Dermis blood vessel endothelial cell (primary cell): Measurements from ENCODE around the gene TCF7L1. TPM values are rescaled to one million over a fixed set of nuclear protein-coding genes. Genes with fewer than 3 reads are reported as not detected.
"Not testable (repeated sequence)": the region's sequence is repeated elsewhere in the genome, so short reads cannot be mapped to it uniquely, and the experiment has no call there.

ENCODE experiments used
- DNase-seq: peaks from one replicate; pipeline ENCODE4 v3.0.0; 2010
- total RNA-seq: library from RNA; depleted of rRNA; stranded (reverse); fragments of >200 nt; gene quantifications from 2 replicates; pipeline ENCODE4 v1.2.3, GENCODE V29; 2014

TCF7L1 gene
- total RNA-seq, 1 donor from 2014 or later: 12.1 TPM

DNA sequence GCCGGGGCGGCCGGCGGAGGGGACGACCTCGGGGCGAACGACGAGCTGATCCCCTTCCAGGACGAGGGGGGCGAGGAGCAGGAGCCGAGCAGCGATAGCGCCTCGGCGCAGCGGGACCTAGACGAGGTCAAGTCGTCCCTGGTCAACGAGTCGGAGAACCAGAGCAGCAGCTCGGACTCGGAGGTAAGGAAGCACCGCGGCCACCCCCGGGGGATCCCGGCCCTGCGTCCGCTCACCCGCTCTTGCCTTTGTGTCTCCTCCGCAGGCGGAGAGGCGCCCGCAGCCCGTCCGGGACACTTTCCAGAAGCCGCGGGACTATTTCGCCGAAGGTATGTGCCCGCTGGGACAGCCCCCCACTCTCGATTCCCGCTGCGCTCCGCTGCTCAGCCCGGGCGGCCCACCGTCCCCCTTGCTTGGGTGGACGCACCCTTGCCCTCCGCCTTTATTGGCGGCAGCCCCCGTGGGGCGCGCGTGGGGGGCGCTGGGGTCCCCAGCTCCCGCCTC, 611 bp downstream of the TCF7L1 start:
- peak; percentile 60 for DNase-seq

GRCh38 chr2:85134255-85134895, 1.2 kb downstream of the TCF7L1 start:
- peak; percentile 51 for DNase-seq

- DNase-seq: no peak
These were observed 1.9 kb downstream of the TCF7L1 start for GRCh38 chr2:85134896-85135659.

- no peak for DNase-seq
These were observed 2.4 kb downstream of the TCF7L1 start for GRCh38 chr2:85135660-85135914.

DNA sequence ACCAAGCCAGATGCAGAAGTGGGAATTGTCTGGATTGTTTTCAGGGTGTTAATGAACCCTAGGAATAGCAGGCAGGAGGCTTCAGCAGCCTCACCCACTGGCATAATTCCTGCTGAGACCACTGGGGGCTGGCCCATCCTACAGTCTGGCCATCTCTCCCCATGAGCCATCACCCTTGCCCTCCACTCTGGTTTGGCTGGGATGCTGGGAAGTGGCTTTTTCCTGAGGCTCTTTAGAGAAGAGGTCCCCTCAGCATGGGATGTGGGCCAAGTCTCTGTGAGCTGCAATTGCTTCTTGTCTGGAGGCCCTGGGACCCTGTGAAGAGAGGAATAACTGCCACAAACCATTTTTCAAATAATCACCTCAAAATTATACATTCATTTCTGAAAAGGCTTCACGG, 4.0 kb downstream of the TCF7L1 start:
- no peak for DNase-seq

- DNase-seq: no peak
These were observed 10.4 kb downstream of the TCF7L1 start for GRCh38 chr2:85143463-85144082.

GRCh38 chr2:85145116-85145820, 12.1 kb downstream of the TCF7L1 start:
- no peak for DNase-seq

GRCh38 chr2:85148190-85148589, 15.0 kb downstream of the TCF7L1 start:
- DNase-seq: no peak

GRCh38 chr2:85151026-85151425, 17.8 kb downstream of the TCF7L1 start:
- DNase-seq: peak; percentile 53

DNA sequence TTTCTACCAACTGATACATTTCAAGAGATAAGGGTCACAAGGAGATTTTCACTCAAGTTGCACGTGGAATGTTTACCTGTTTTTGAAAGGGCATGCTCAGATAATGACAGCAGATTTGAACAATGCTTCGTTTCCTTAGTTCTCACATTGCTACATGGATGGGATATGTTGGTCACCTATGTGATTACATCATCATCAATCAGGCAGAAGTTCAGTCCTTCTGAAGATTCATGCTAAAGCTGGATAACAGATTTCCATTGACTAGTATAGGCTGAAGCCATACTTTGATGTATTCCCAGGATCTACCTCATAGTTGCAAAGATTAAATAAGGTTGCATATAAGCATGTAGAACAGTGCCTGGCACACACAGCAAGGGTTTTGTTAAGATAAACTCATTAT, 19.7 kb downstream of the TCF7L1 start:
- DNase-seq: no peak

DNA sequence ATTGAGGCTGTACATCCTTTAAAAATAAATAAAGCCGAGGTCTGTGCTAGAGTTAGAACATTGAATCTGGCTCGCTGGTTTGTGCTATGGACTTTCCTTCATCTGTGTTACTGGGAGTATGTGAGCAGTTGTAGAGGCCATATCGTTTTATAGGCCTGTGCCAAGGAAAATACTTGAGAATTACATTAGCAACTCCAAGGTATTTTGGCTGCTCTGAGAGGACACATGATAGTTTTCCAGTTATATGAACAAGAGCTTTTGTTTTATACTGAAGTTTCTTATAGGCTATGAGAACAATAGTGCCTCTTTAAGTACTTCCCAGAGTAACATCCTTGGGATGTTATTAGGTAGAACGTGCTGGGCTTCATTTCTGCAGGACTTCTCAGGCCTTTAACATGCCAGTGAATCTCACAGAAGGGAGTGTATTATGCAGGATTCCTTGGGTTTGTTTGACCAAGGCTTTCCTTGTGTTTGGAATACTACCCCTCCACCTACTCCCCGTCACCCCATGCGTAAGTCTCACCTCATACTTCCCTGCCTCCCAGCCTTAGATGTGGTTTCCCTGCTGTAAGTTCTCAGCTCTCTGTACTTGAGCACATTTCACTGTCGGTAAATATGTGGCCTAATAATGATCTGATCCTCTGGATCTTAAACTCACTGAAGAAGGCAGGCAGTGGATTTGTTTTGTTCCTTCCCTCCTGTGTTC, 21.0 kb downstream of the TCF7L1 start:
- DNase-seq: peak; percentile 42

- DNase-seq: not testable (repeated sequence)
These were observed 21.9 kb downstream of the TCF7L1 start for GRCh38 chr2:85155082-85155481.

DNA sequence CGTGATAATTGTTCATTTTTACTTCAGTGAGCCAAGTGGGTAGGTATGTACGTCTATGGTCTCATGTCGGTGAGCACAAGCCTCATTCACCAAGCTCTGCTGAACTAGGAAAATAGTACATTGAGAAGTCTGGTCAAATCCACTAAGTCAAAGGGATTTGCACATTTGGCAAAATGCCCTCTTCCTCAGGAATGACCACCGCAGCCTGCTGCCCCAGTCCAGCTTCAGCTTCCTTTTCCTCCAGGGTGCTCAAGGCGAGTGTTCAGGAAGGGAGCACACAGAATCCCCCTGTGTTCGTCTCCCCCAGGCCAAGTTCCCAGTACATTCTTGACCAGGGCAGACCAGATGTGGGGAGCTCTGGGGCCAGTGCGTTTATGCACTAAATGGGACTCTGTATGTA, 23.0 kb downstream of the TCF7L1 start:
- peak; percentile 64 for DNase-seq

GRCh38 chr2:85156619-85157018, 23.4 kb downstream of the TCF7L1 start:
- no peak for DNase-seq

DNA sequence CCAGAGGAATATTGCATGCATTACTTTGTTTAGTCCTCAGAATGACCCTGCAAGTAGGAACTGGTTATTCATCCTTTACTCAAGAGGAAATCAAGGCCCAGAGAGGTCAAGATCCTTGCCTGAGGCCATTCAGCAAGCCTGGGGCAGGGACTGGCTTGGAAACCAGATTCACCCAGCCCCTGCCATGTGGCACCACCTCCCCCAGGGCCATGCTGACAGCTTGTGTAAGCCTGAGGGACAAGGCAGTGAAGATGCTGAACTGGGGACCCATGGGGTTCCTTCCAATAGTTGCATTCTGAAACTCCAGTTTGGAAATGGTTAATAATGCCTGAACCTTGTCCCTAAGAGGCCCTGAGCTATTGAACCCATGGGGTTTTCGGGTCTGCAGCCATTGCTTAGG, 24.2 kb downstream of the TCF7L1 start:
- no peak for DNase-seq

GRCh38 chr2:85158559-85159273, 25.5 kb downstream of the TCF7L1 start:
- no peak for DNase-seq

DNA sequence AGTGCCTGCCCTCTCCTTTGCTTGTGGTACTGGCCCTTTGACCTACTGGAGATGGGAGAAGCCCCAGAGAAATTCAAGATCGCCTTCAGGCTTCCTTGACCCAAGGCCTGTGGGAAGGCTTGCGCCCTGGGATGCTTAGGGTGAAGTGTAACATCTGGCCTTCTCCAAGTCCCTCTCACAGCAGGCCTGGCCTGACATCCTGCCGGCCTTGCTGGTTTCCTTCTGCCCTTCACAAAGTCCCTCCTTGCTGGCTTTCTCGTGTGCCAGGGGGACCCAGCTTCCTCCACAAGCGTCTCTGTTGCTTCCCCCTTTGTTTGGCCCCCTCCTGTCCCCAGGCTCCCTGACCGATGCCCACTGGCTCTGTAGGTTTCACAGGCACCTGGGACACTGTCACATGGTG, 26.4 kb downstream of the TCF7L1 start:
- DNase-seq: no peak

DNA sequence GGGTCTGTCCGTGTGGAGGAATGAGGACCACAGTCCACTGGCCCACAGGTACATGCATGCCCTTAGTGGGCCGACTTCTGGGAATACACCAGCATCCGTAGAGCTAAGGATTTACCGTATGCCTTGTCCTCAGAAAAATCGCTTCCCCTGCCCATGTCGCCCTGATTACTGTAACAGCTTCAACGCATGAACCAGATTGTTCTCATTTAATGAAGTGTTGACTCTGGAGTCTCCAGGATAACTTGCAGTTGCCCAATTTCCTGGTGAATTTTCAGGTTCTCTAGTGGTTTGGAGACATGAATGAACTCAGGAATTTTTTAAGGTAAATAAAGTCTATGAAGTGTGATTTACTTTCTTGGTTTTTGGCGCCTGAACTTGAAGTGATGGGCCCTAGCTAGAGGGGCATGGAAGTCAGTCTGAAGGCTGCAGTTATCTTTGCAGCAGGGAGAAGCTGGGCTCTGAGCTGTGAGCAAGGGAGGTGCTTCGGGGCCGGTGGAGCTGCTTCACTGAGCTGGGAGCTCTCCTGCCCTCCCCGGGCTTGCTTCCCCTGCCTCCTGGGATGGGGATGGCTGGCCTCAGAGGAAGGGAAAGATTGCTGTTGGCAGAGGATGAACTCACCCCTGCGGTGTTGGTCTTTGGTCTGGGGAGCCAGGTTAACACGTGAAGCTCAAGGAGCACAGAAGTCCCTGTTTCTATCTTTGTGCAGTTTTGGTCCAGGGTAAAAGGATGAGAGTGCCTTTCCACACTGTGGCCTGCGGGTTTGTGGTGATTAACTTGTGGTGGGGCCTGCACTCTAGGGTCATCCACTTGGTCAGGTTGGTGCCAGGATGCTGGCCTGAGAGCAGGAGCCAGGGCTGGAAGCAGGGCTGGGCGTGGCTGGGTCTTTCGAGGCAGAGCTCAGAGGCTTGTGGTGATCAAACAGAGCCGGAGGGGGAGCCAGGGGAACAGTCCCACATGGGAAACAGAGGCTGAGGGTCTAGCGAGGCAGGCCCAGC, 28.1 kb downstream of the TCF7L1 start:
- no peak for DNase-seq

DNA sequence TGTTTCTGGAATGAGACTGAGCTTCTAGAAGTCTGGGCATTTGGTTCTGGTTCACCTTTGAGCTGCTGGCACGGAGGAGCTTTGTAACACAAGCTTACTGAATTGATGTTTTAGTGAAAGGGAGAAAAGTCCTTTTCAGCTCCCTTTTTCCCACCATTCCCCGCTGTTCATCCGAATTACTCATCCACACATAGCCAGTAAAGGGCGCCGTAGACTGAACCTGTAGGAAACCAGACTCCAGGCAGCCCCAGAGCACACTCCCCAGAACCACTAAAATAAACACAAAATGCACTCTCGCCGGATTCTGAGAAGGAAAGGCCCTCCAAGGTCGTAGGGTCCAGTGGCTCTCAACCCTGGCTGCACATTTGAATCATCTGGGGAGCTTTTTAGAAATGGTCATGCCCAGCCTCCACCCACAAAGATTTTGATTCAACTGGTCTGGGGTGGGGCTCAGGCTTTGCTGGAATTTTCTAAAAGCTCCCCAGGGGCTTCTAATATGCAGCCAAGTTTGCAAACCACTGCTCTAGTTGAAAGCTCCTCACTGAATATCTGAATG, 29.6 kb downstream of the TCF7L1 start:
- no peak for DNase-seq

DNA sequence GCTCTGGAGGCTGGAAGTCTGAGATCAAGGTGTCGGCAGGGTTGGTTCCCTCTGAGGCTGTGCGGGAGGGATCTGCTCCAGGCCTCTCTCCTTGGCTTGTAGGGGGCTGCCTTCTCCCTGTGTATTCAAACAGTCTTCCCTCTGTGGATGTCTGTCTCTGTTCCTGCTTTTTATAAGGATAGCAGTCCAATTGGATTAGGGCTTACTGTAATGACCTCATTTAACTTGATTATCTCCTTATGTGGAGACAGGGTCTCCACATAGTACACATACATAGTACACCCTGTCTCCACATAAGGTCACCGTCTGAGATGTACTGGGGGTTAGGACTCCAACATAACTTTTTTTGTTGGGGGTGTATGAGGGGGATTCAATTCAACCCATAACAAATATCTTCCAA, 30.5 kb downstream of the TCF7L1 start:
- DNase-seq: no peak
